Measurements from ENCODE around the gene APLP2. TPM values are rescaled to one million over a fixed set of nuclear protein-coding genes. Genes with fewer than 3 reads are reported as not detected.

The APLP2 gene
- polyA plus RNA-seq, 1 donor from 2014 or later, result 226 TPM

GRCh38 chr11:130139401-130139800 lies 69.7 kb downstream of the APLP2 start:
- H3K36me3 ChIP-seq (ENCODE audit: insufficient read depth, low read length), result peaks cover 21% of the 10 kb centered on the region

GRCh38 chr11:130141561-130142341 lies 72.1 kb downstream of the APLP2 start:
- Histone ChIP-seq H3K4me3 (ENCODE audit: low read length) (no peak overlapping the region), H3K4me2 (ENCODE audit: low read length) (no peak overlapping the region), H3K9me3 (ENCODE audit: low read length) (no peaks in the 10 kb centered on the region), H3K9me2 (ENCODE audit: insufficient read depth, low read length) (no peaks in the 10 kb centered on the region), H3K79me2 (replicated peaks; ENCODE audit: insufficient read depth, low read length) (no peaks in the 10 kb centered on the region), H3K27ac (ENCODE audit: low read length) (no peak overlapping the region), H3F3A (ENCODE audit: insufficient read depth, low read length, poor library complexity, severe bottlenecking) (peaks cover 3% of the 10 kb centered on the region), H3K36me3 (ENCODE audit: insufficient read depth, low read length) (peaks cover 19% of the 10 kb centered on the region), H4K20me1 (ENCODE audit: insufficient read depth) (no peaks in the 10 kb centered on the region), H3K9ac (ENCODE audit: low read length) (no peak overlapping the region), H3K27me3 (ENCODE audit: insufficient read depth, low read depth, low read length) (no peaks in the 10 kb centered on the region), H2AFZ (ENCODE audit: low read depth, low read length) (no peak overlapping the region)
- TF ChIP-seq EP300 (conservative IDR thresholded peaks at IDR 0.05; ENCODE audit: poor library complexity, severe bottlenecking) (no peak), MXI1 (conservative IDR thresholded peaks at IDR 0.05; ENCODE audit: poor library complexity, severe bottlenecking) (no peak), RAD21 (conservative IDR thresholded peaks at IDR 0.05) (no peak), EZH2 (IDR thresholded peaks at IDR 0.05; ENCODE audit: borderline replicate concordance, insufficient read depth, low read length, poor library complexity, severe bottlenecking) (no peak), CTCF (IDR thresholded peaks at IDR 0.05; ENCODE audit: poor library complexity, severe bottlenecking) (no peak), TAF1 (IDR thresholded peaks at IDR 0.05; ENCODE audit: low read depth) (no peak), SMC3 (conservative IDR thresholded peaks at IDR 0.05; ENCODE audit: poor library complexity) (no peak)

More at GRCh38 chr11:130139401-130139800, 69.7 kb downstream of the APLP2 start:
- H3K9me3 ChIP-seq (ENCODE audit: low read length), result no peaks in the 10 kb centered on the region
- no peaks in the 10 kb centered on the region for H3K79me2 ChIP-seq (replicated peaks; ENCODE audit: insufficient read depth, low read length)
- H3K9me2 ChIP-seq (ENCODE audit: insufficient read depth, low read length), result no peaks in the 10 kb centered on the region
- H2AFZ ChIP-seq (ENCODE audit: low read depth, low read length), result no peak overlapping the region
- TF ChIP-seq EZH2 (IDR thresholded peaks at IDR 0.05; ENCODE audit: borderline replicate concordance, insufficient read depth, low read length, poor library complexity, severe bottlenecking) (no peak), RAD21 (conservative IDR thresholded peaks at IDR 0.05) (no peak), TAF1 (IDR thresholded peaks at IDR 0.05; ENCODE audit: low read depth) (no peak), REST (IDR thresholded peaks at IDR 0.05; ENCODE audit: borderline replicate concordance) (no peak), MXI1 (conservative IDR thresholded peaks at IDR 0.05; ENCODE audit: poor library complexity, severe bottlenecking) (no peak), CTCF (IDR thresholded peaks at IDR 0.05; ENCODE audit: poor library complexity, severe bottlenecking) (no peak), SMC3 (conservative IDR thresholded peaks at IDR 0.05; ENCODE audit: poor library complexity) (no peak), POLR2AphosphoS5 (IDR thresholded peaks at IDR 0.05) (no peak), EP300 (conservative IDR thresholded peaks at IDR 0.05; ENCODE audit: poor library complexity, severe bottlenecking) (no peak)
- H4K20me1 ChIP-seq (ENCODE audit: insufficient read depth), result no peaks in the 10 kb centered on the region
- no peak overlapping the region for H3K27ac ChIP-seq (ENCODE audit: low read length)
- H3K27me3 ChIP-seq (ENCODE audit: insufficient read depth, low read depth, low read length), result no peaks in the 10 kb centered on the region
- H3K4me2 ChIP-seq (ENCODE audit: low read length), result no peak overlapping the region
- H3K9ac ChIP-seq (ENCODE audit: low read length), result no peak overlapping the region
- no peak overlapping the region for H3K4me3 ChIP-seq (ENCODE audit: low read length)
- H3F3A ChIP-seq (ENCODE audit: insufficient read depth, low read length, poor library complexity, severe bottlenecking), result no peaks in the 10 kb centered on the region

All from neural cell (in vitro differentiated cells).